Large intestine (tissue), 3 donors: ENCODE results near the gene IP6K1. TPM values are rescaled to one million over a fixed set of nuclear protein-coding genes. Genes with fewer than 3 reads are reported as not detected.

ENCODE experiments used
- DNase-seq, 2 donors: peaks; one replicate each; pipeline versions ENCODE4 v3.0.0 to v3.0.0-alpha.2; 2013
- H3K27ac ChIP-seq: one replicate; pipeline ENCODE4 v1.5.1; 2013; ENCODE audit warnings: low read length
- H3K27me3 ChIP-seq: 2 replicates; pipeline ENCODE4 v1.6.1; 2013; ENCODE audit warnings: low read length; ENCODE audit not compliant: control insufficient read depth, insufficient read depth
- H3K36me3 ChIP-seq: 2 replicates; pipeline ENCODE4 v1.6.1; 2013; ENCODE audit warnings: low read length; ENCODE audit not compliant: control insufficient read depth, insufficient read depth
- H3K4me1 ChIP-seq: one replicate; pipeline ENCODE4 v1.6.1; 2013; ENCODE audit warnings: low read length; ENCODE audit not compliant: control insufficient read depth, insufficient read depth
- H3K4me3 ChIP-seq: one replicate; pipeline ENCODE4 v1.5.1; 2013; ENCODE audit warnings: low read length
- H3K9me3 ChIP-seq: one replicate; pipeline ENCODE4 v1.6.1; 2013; ENCODE audit warnings: mild to moderate bottlenecking, low read depth, low read length, moderate library complexity; ENCODE audit not compliant: control insufficient read depth
- WGBS: methylation state at CpG from one replicate; pipeline ENCODE4 v1.1.5; 2013; ENCODE audit warnings: low lambda C conversion rate; ENCODE audit not compliant: insufficient coverage; 5-methylcytosine and 5-hydroxymethylcytosine counted together
- polyA plus RNA-seq: library from polyadenylated mRNA; unstranded; fragments of 120-200 nt; gene quantifications from one replicate; pipeline ENCODE4 v1.2.1, GENCODE V29; 2013

Gene IP6K1
- polyA plus RNA-seq, 1 donor: 27.1 TPM

DNA sequence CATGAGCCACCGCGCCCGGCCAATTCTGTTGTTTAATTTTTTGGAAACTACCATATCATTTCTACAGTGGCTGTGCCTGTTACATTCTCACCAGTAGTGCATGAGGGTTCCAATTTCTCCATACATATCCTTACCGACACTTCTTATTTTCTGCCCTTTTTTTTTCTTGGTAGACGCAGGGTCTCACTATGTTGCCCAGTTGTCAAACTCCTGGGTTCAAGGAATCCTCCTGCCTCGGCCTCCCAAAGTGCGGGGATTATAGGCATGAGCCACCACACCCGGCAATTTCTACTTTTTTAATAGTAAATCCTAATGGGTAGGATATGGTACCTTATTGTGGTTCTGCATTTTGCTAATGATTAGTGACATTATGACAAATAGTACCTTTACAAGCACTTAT, 76.5 kb downstream of the IP6K1 start:
- Histone ChIP-seq H3K4me3 (no peak overlapping the region), H3K4me1 (peaks cover 2% of the 10 kb centered on the region), H3K36me3 (peaks cover 58% of the 10 kb centered on the region), H3K27ac (no peak overlapping the region), H3K9me3 (no peaks in the 10 kb centered on the region), H3K27me3 (no peaks in the 10 kb centered on the region)
- no CpG with 5 or more reads among the region's 8 CpGs for WGBS
- DNase-seq: no peak

DNA sequence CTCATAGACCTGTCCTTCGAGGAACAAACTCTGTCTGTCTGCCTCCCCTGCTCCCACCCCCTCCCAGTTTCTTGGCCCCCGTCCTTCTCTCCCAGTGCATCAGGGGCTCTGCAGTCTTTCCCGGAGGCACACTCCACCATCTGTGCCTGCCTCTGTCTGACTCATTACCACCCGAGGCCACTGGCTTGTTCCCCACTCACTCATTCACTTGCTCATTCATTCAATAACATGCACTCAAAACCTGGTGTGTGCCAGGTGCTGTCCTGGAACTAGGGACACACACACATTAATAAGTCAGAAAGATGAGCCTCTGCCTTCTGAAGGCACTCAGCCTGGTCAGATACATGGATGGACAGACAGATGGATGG, 79.2 kb downstream of the IP6K1 start:
- Histone ChIP-seq H3K4me1 (no peaks in the 10 kb centered on the region), H3K9me3 (no peaks in the 10 kb centered on the region), H3K27me3 (no peaks in the 10 kb centered on the region), H3K36me3 (peaks cover 59% of the 10 kb centered on the region), H3K27ac (no peak overlapping the region), H3K4me3 (no peak overlapping the region)
- no peak for DNase-seq
- no CpG with 5 or more reads among the region's 4 CpGs for WGBS

- H3K27me3 ChIP-seq: no peaks in the 10 kb centered on the region
- WGBS: no CpG with 5 or more reads among the region's 9 CpGs
- no peak for DNase-seq
Measured at GRCh38 chr3:49706456-49707112, 79.8 kb downstream of the IP6K1 start.

DNA sequence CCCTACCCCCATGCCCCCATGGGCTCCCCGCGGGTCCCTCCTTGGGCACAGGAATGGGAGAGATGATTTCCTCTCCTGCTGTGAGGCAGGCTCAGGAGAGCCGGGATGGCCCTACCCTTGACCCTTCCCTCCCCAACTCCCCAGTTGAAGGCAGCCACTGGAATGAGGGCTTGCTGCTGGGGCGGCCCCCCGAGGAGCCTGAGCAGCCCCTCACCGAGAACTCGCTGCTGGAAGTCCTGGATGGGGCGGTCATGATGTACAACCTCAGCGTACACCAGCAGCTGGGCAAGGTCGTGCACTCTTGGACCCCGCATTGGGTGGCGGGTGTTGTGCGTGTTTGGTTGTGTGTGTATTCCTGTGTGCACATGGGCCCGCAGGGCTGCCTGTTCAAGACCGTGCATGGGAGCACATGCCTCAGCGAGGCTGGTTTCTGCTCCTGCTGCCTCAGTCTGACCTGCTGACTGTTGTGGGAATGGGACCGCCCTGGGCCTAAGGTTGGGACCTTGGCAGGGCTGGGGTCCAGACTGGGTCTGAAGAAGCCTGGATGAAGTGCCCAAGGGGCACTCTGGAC, 80.9 kb downstream of the IP6K1 start:
- no peak for DNase-seq

More at GRCh38 chr3:49706456-49707112, 79.8 kb downstream of the IP6K1 start:
- no peak overlapping the region for H3K4me3 ChIP-seq
- H3K4me1 ChIP-seq: no peaks in the 10 kb centered on the region
- H3K27ac ChIP-seq: no peak overlapping the region
- H3K9me3 ChIP-seq: no peaks in the 10 kb centered on the region
- peaks cover 62% of the 10 kb centered on the region for H3K36me3 ChIP-seq

DNA sequence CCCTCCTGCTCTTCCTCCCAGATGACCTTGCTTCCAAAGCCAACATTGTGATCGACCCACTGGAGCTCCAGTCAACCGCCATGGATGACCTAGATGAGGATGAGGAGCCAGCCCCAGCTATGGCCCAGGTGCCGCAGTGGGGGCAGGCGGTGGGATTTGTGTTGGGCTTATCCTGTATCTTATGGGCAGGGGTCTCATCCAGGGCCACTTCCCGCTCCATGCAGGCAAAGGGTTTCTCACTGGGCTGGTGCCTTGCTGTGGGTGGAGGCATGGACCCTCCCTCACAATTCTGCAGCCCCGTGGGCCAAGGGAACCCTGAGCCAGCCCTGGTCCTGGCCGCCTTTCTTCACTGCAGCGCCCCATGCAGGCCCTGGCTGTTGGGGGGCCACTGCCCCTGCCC, 81.7 kb downstream of the IP6K1 start:
- no peak for DNase-seq
- Histone ChIP-seq H3K4me3 (no peak overlapping the region), H3K27me3 (no peaks in the 10 kb centered on the region), H3K36me3 (peaks cover 76% of the 10 kb centered on the region), H3K4me1 (no peaks in the 10 kb centered on the region), H3K9me3 (no peaks in the 10 kb centered on the region), H3K27ac (no peak overlapping the region)
- no CpG with 5 or more reads among the region's 8 CpGs for WGBS

More for the DNA sequence above, 80.9 kb downstream of the IP6K1 start:
- peaks cover 67% of the 10 kb centered on the region for H3K36me3 ChIP-seq
- no peaks in the 10 kb centered on the region for H3K27me3 ChIP-seq
- H3K4me1 ChIP-seq: no peaks in the 10 kb centered on the region
- WGBS: 100% methylated on average over 1 of the region's 17 CpGs
- H3K4me3 ChIP-seq: no peak overlapping the region
- no peak overlapping the region for H3K27ac ChIP-seq
- H3K9me3 ChIP-seq: no peaks in the 10 kb centered on the region

DNA sequence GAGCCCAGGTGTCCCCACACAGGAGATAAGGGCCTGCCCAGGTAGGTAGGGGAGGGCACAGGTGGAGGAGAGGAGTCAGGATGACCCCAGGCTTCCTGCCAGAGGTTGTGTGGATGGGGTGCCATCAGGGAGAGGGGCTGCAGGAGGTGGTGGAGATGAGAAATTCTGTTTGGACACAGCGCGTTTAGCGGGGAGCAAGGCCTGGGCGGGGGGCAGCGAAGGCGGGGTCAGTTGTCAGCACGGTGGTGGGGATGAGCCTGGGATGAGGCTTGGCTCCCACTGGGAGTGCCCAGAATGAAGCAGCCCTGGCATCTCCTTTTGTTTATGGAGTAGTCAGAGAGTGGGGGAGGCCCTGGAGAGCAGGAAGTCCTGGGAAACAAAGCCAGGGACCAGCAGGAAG, 82.4 kb downstream of the IP6K1 start:
- no peak overlapping the region for H3K27ac ChIP-seq
- peaks cover 81% of the 10 kb centered on the region for H3K36me3 ChIP-seq
- H3K4me3 ChIP-seq: no peak overlapping the region
- no peaks in the 10 kb centered on the region for H3K4me1 ChIP-seq
- no peaks in the 10 kb centered on the region for H3K9me3 ChIP-seq
- no CpG with 5 or more reads among the region's 7 CpGs for WGBS
- no peak for DNase-seq
- H3K27me3 ChIP-seq: no peaks in the 10 kb centered on the region

DNA sequence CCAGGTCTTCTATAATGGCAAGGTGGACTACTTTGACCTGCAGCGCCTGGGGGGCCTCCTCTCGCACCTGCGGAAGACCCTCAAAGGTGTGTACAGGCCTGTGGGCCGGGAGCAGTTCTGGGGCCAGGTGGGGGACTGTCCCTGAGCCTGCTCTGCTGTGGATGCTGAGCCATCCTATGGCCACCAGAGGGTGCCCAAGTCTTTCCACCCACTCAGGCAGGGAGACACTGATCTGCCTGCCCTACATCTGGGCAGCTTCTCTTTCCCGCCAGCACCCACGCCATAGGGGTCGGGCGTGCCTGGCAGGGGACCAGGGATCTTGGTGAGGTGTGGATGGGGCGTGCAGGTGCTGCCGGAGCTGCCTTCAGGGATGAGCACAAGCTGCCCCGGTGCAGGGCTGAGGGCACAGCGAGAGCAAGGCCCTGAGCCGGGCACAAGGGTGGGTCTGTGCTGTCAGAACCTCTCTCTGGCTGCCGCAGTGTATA, 82.9 kb downstream of the IP6K1 start:
- H3K4me1 ChIP-seq: no peaks in the 10 kb centered on the region
- DNase-seq: peak in 1 of 2 donors; percentile 46
- H3K27me3 ChIP-seq: no peaks in the 10 kb centered on the region
- no peak overlapping the region for H3K4me3 ChIP-seq
- H3K27ac ChIP-seq: no peak overlapping the region
- no peaks in the 10 kb centered on the region for H3K9me3 ChIP-seq
- H3K36me3 ChIP-seq: peaks cover 86% of the 10 kb centered on the region
- WGBS: no CpG with 5 or more reads among the region's 14 CpGs

GRCh38 chr3:49702672-49703071, 83.7 kb downstream of the IP6K1 start:
- Histone ChIP-seq H3K4me3 (no peak overlapping the region), H3K27me3 (no peaks in the 10 kb centered on the region), H3K4me1 (no peaks in the 10 kb centered on the region), H3K36me3 (peaks cover 88% of the 10 kb centered on the region), H3K27ac (no peak overlapping the region), H3K9me3 (no peaks in the 10 kb centered on the region)
- no CpG with 5 or more reads among the region's 11 CpGs for WGBS
- no peak for DNase-seq

DNA sequence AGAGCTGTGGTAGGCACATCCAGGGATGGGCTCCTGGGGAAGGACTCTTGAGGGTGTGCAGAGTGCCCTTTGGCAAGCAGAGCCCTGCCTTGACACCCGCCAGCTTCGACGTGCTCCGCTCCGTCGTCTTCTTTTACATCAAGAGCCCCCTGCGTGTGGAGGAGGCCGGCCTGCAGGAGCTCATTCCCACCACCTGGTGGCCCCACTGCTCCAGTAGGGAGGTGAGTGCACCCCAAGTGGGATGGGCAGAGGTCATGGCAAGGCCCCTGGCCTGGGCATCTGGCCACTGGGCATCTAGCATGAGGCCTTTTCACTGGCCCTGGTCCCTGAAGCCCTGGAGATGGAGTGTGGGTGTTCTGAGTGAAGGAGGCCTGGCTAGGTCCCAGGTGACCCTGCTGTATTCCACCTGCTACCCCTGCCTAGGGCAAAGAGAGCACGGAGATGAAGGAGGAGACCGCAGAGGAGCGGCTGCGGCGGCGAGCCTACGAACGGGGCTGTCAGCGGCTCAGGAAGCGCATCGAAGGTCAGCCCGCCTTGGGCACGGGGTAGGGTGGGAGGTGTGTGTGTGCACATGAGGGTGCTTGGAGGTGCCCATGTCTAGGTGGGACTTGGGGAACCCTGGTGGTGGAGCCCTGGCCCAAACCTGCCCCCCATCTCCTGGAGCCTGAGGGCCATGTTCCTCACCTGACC, 84.8 kb downstream of the IP6K1 start:
- H3K4me3 ChIP-seq: no peak overlapping the region
- no peaks in the 10 kb centered on the region for H3K4me1 ChIP-seq
- H3K27me3 ChIP-seq: no peaks in the 10 kb centered on the region
- DNase-seq: no peak
- no CpG with 5 or more reads among the region's 21 CpGs for WGBS
- peaks cover 93% of the 10 kb centered on the region for H3K36me3 ChIP-seq
- H3K9me3 ChIP-seq: no peaks in the 10 kb centered on the region
- no peak overlapping the region for H3K27ac ChIP-seq

DNA sequence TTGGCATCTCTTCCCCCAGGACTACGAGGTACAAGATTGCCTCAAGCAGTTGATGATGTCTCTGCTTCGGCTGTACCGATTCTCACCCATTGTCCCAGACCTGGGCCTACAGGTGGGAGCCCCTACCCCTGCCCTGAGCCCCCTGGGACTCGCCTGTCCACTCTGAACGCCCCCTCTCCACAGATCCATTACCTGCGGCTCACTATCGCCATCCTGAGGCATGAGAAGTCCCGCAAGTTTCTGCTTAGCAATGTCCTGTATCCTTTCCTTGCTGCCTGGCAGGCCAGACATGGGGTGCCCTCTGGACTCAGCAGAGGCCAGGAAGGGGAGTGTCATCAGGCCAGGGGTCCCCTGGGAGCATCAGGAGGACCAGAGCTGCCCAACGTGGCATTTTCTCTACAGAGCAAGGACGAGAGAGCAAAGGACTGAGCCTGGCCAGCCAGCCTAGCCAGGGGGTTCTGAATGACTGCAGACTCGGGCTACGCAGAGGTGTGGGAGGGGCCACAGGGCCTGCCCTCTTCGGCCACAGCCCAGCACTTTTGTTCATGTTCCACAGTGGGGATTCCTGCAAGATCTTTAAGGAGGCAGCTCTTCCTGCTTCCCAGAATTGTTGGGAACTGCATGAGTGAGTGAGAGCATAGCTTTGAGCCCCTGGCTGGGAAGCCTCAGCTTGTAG, 85.8 kb downstream of the IP6K1 start:
- no peak overlapping the region for H3K4me3 ChIP-seq
- WGBS: no CpG with 5 or more reads among the region's 13 CpGs
- H3K27ac ChIP-seq: no peak overlapping the region
- H3K36me3 ChIP-seq: peaks cover 84% of the 10 kb centered on the region
- H3K4me1 ChIP-seq: no peaks in the 10 kb centered on the region
- H3K9me3 ChIP-seq: no peaks in the 10 kb centered on the region
- no peaks in the 10 kb centered on the region for H3K27me3 ChIP-seq
- DNase-seq: no peak
